Smooth muscle cell (in vitro differentiated cells): ENCODE data around the gene ZCCHC7. TPM values are rescaled to one million over a fixed set of nuclear protein-coding genes. Genes with fewer than 3 reads are reported as not detected.

Source experiments
- DNase-seq: peaks from one replicate; lab custom pipeline; 2025; ENCODE audit not compliant: unreplicated experiment; lab: John Stamatoyannopoulos, UW
- H2AFZ ChIP-seq: fragments of 200-600 bp; sonication (generic); 2 replicates; pipeline ENCODE4 v1.6.0; 2016; ENCODE audit warnings: antibody characterized with exemption, low read depth, mild to moderate bottlenecking
- H3F3A ChIP-seq: fragments of 200-600 bp; sonication (generic); 2 replicates; pipeline ENCODE4 v1.6.0; 2017; ENCODE audit warnings: antibody characterized with exemption, low read depth
- H3K27ac ChIP-seq: fragments of 200-600 bp; sonication (generic); 2 replicates; pipeline ENCODE4 v1.5.1; 2016; ENCODE audit warnings: low read depth, mild to moderate bottlenecking
- H3K27me3 ChIP-seq: fragments of 200-600 bp; sonication (generic); 2 replicates; pipeline ENCODE4 v1.6.1; 2016; ENCODE audit warnings: low read depth, mild to moderate bottlenecking
- H3K36me3 ChIP-seq: fragments of 200-600 bp; sonication (generic); 2 replicates; pipeline ENCODE4 v1.5.1; 2016; ENCODE audit warnings: low read depth
- H3K4me1 ChIP-seq: fragments of 200-600 bp; sonication (generic); 2 replicates; pipeline ENCODE4 v1.5.1; 2016; ENCODE audit warnings: low read depth
- H3K4me2 ChIP-seq: fragments of 200-600 bp; sonication (generic); 2 replicates; pipeline ENCODE4 v1.6.0; 2016; ENCODE audit warnings: mild to moderate bottlenecking
- H3K4me3 ChIP-seq: fragments of 200-600 bp; sonication (generic); 2 replicates; pipeline ENCODE4 v1.5.1; 2016; ENCODE audit warnings: mild to moderate bottlenecking
- H3K79me2 ChIP-seq: fragments of 200-600 bp; sonication (generic); 2 replicates; pipeline ENCODE4 v1.6.0; 2016; ENCODE audit warnings: low read depth, mild to moderate bottlenecking
- H3K9ac ChIP-seq: fragments of 200-600 bp; sonication (generic); 2 replicates; pipeline ENCODE4 v1.6.0; 2016; ENCODE audit warnings: low read depth
- H3K9me3 ChIP-seq: fragments of 200-600 bp; sonication (generic); replicated peaks from 2 replicates; pipeline ENCODE4 v1.5.1; 2016; ENCODE audit warnings: low read depth
- H4K20me1 ChIP-seq: fragments of 200-600 bp; sonication (generic); 2 replicates; pipeline ENCODE4 v1.6.0; 2016; ENCODE audit warnings: low read depth
- CTCF ChIP-seq: fragments of 200-600 bp; sonication (generic); IDR thresholded peaks from 2 replicates; pipeline ENCODE4 v1.5.1; 2017; ENCODE audit warnings: borderline replicate concordance, mild to moderate bottlenecking, antibody characterized with exemption; ENCODE audit not compliant: insufficient read depth, poor library complexity, severe bottlenecking
- WGBS: methylation state at CpG from one replicate; pipeline ENCODE4 v1.1.7; 2016; ENCODE audit warnings: low lambda C conversion rate; 5-methylcytosine and 5-hydroxymethylcytosine counted together
- polyA plus RNA-seq: library from polyadenylated mRNA; unstranded; fragments of >200 nt; fragmentation: Nextera tagmentation; extraction: Ambion mirVana; gene quantifications from 2 replicates; pipeline ENCODE4 v1.2.1, GENCODE V29; 2016
- total RNA-seq: library from RNA; depleted of rRNA; stranded (reverse); fragments of >200 nt; gene quantifications from 2 replicates; pipeline ENCODE4 v1.2.3, GENCODE V29; 2014

ZCCHC7 gene
- total and polyA plus RNA-seq, 2 experiments from 2014 or later = 19.0 to 24.7 TPM

- no peak for DNase-seq
- H3K9ac ChIP-seq = no peak overlapping the region
- H2AFZ ChIP-seq = no peak overlapping the region
- no peak overlapping the region for H3K4me2 ChIP-seq
- H3K4me1 ChIP-seq = no peaks in the 10 kb centered on the region
- no peaks in the 10 kb centered on the region for H3F3A ChIP-seq
- H3K9me3 ChIP-seq = no peaks in the 10 kb centered on the region
- no peak overlapping the region for H3K27ac ChIP-seq
- TF ChIP-seq CTCF = no peak
- H3K4me3 ChIP-seq = no peak overlapping the region
- no peaks in the 10 kb centered on the region for H3K36me3 ChIP-seq
- H4K20me1 ChIP-seq = peaks cover 4% of the 10 kb centered on the region
- 100% methylated on average over 1 of the region's 1 CpG for WGBS
- no peaks in the 10 kb centered on the region for H3K79me2 ChIP-seq
- no peaks in the 10 kb centered on the region for H3K27me3 ChIP-seq
Observed at GRCh38 chr9:37094751-37095150, 25.6 kb upstream of the ZCCHC7 start.

DNA sequence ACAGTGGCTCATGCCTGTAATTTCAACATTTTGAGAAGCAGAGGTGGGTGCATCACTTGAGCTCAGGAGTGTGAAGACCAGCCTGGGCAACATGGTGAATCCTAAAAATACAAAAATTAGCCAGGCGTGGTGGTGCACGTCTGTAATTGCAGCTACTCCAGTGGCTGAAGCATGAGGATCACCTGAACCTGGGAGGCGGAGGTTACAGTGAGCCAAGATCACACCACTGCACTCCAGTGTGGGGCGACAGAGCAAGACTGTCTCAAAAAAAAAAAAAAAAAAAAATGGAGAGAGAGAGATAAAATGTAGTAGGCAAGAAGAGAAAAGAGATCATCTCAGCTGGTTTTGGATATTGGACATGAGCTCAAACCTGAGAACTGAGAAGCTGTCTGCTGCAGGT is 23.7 kb upstream of the ZCCHC7 start:
- H3K4me2 ChIP-seq = no peak overlapping the region
- no peaks in the 10 kb centered on the region for H3K36me3 ChIP-seq
- H3K27ac ChIP-seq = no peak overlapping the region
- H3F3A ChIP-seq = no peaks in the 10 kb centered on the region
- H3K27me3 ChIP-seq = no peaks in the 10 kb centered on the region
- no peak overlapping the region for H2AFZ ChIP-seq
- no peaks in the 10 kb centered on the region for H4K20me1 ChIP-seq
- no peak overlapping the region for H3K9ac ChIP-seq
- no peak for TF ChIP-seq CTCF
- no peak for DNase-seq
- H3K4me1 ChIP-seq = no peaks in the 10 kb centered on the region
- no peaks in the 10 kb centered on the region for H3K79me2 ChIP-seq
- H3K9me3 ChIP-seq = no peaks in the 10 kb centered on the region
- no peak overlapping the region for H3K4me3 ChIP-seq
- 83% methylated on average over 4 of the region's 4 CpGs for whole genome bisulfite sequencing

- Histone ChIP-seq H4K20me1 (no peaks in the 10 kb centered on the region), H3K9me3 (no peaks in the 10 kb centered on the region), H3K79me2 (no peaks in the 10 kb centered on the region), H3K4me2 (no peak overlapping the region), H3K27ac (no peak overlapping the region), H3K4me1 (no peaks in the 10 kb centered on the region), H3K4me3 (no peak overlapping the region), H3K36me3 (no peaks in the 10 kb centered on the region), H2AFZ (no peak overlapping the region), H3K9ac (no peak overlapping the region), H3K27me3 (no peaks in the 10 kb centered on the region), H3F3A (no peaks in the 10 kb centered on the region)
- no peak for DNase-seq
- WGBS = 96% methylated on average over 1 of the region's 1 CpG
- TF ChIP-seq CTCF = no peak
Observed at GRCh38 chr9:37097294-37097693, 23.1 kb upstream of the ZCCHC7 start.

DNA sequence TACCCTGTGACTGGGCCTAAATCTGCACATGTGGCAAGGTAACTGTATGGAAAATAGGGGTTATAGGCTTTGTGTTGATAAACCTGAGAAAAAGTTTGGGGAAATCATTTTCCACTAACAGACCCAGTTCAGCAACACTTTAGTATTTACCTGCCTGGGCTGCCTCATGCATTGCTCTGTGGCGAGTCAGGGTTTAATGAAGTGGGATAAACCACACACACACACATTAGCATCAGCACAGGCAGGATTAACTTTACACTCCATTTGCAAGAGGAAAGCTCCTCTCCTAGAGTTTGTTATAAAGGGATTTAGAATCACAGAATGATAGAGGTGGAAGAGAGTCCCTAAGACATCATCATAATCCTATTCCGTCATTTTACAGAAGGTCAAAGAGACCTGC is 20.0 kb upstream of the ZCCHC7 start:
- TF ChIP-seq CTCF = no peak
- no peaks in the 10 kb centered on the region for H3K9me3 ChIP-seq
- H3K4me2 ChIP-seq = no peak overlapping the region
- H3K27me3 ChIP-seq = no peaks in the 10 kb centered on the region
- no peaks in the 10 kb centered on the region for H4K20me1 ChIP-seq
- H3K4me1 ChIP-seq = no peaks in the 10 kb centered on the region
- H2AFZ ChIP-seq = no peak overlapping the region
- H3K9ac ChIP-seq = no peak overlapping the region
- H3K36me3 ChIP-seq = no peaks in the 10 kb centered on the region
- no peaks in the 10 kb centered on the region for H3K79me2 ChIP-seq
- no peaks in the 10 kb centered on the region for H3F3A ChIP-seq
- WGBS = 68% methylated on average over 2 of the region's 2 CpGs
- H3K27ac ChIP-seq = no peak overlapping the region
- no peak for DNase-seq
- no peak overlapping the region for H3K4me3 ChIP-seq
